Activated CD8-positive, alpha-beta memory T cell treated with anti-CD3 and anti-CD28 coated beads, Interleukin-2, amount 50 U/mL, for 48 hours (primary cell): ENCODE results near the gene VSIG10L.
A peak's percentile ranks its signal among the peaks of the same experiment; 100 is the strongest.

ENCODE experiments used
- DNase-seq: peaks from one replicate; pipeline ENCODE4 v3.0.0-alpha.2; 2020

The VSIG10L gene

GRCh38 chr19:51337861-51338562 lies 3.9 kb downstream of the VSIG10L start:
- DNase-seq, result no peak

GRCh38 chr19:51337141-51337860 lies 4.6 kb downstream of the VSIG10L start:
- no peak for DNase-seq

- no peak for DNase-seq
Observed at GRCh38 chr19:51333836-51334460, 8.0 kb downstream of the VSIG10L start.

- DNase-seq, result no peak
Observed at GRCh38 chr19:51331716-51332115, 10.2 kb downstream of the VSIG10L start.

GRCh38 chr19:51331193-51331592 lies 10.7 kb downstream of the VSIG10L start:
- DNase-seq, result no peak

GRCh38 chr19:51330366-51330765 lies 11.6 kb downstream of the VSIG10L start:
- DNase-seq, result no peak

GRCh38 chr19:51329411-51329810 lies 12.5 kb downstream of the VSIG10L start:
- no peak for DNase-seq

GRCh38 chr19:51327066-51328001 lies 14.6 kb downstream of the VSIG10L start:
- DNase-seq, result peak; percentile 86

- DNase-seq, result no peak
Observed at GRCh38 chr19:51326216-51327065, 15.5 kb downstream of the VSIG10L start.

- DNase-seq, result no peak
Observed at GRCh38 chr19:51325161-51325976, 16.6 kb downstream of the VSIG10L start.

- no peak for DNase-seq
Observed at GRCh38 chr19:51324167-51324481, 17.8 kb downstream of the VSIG10L start.

- DNase-seq, result no peak
Observed at GRCh38 chr19:51323481-51324166, 18.3 kb downstream of the VSIG10L start.

- no peak for DNase-seq
Observed at GRCh38 chr19:51321799-51322198, 20.1 kb downstream of the VSIG10L start.

GRCh38 chr19:51320280-51320657 lies 21.7 kb downstream of the VSIG10L start:
- no peak for DNase-seq

GRCh38 chr19:51319649-51320279 lies 22.2 kb downstream of the VSIG10L start:
- DNase-seq, result no peak

- DNase-seq, result no peak
Observed at GRCh38 chr19:51318687-51319648, 23.0 kb downstream of the VSIG10L start.

- DNase-seq, result no peak
Observed at GRCh38 chr19:51317968-51318367, 24.0 kb downstream of the VSIG10L start.

GRCh38 chr19:51317376-51317775 lies 24.6 kb downstream of the VSIG10L start:
- DNase-seq, result no peak

GRCh38 chr19:51316688-51317087 lies 25.3 kb downstream of the VSIG10L start:
- DNase-seq, result no peak
